OCI-LY7 (cell line): ENCODE data around the gene TTC38.

Experiments used
- EZH2phosphoT487 ChIP-seq: fragments of 200-600 bp; sonication (generic); IDR thresholded peaks from 2 replicates; pipeline ENCODE4 v1.6.1; 2018; ENCODE audit warnings: low read depth, borderline replicate concordance, mild to moderate bottlenecking, mixed run types, antibody characterized with exemption, low read length, moderate library complexity, mixed read lengths
- TF ChIP-seq, protein P1 (sequence below): fragments of 200-600 bp; sonication (generic); conservative IDR thresholded peaks from 2 replicates; pipeline ENCODE4 v1.5.1; 2014; ENCODE audit warnings: mild to moderate bottlenecking, antibody characterized with exemption, low read length, moderate library complexity, mixed read lengths

DNA sequence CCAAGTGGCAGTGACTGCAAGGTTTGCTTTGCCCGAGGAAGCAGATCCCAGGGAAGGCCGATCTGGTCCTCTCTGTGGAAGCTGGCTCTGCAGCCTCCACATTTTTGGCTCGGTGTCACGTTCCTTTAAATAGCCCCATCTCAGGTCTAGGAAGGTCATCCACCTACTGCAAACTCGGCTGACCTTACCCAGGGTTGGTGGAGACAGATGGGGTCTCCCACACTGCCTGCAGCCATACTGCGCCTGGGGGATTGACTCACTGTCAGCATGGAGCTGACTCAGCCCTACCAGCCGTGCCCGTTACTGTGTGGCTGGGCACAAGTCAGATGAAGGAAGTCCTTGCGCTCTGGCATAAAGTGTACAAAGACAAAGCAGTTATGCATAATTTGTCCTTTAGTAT, 34.6 kb upstream of the TTC38 start:
- TF ChIP-seq, protein P1, sequence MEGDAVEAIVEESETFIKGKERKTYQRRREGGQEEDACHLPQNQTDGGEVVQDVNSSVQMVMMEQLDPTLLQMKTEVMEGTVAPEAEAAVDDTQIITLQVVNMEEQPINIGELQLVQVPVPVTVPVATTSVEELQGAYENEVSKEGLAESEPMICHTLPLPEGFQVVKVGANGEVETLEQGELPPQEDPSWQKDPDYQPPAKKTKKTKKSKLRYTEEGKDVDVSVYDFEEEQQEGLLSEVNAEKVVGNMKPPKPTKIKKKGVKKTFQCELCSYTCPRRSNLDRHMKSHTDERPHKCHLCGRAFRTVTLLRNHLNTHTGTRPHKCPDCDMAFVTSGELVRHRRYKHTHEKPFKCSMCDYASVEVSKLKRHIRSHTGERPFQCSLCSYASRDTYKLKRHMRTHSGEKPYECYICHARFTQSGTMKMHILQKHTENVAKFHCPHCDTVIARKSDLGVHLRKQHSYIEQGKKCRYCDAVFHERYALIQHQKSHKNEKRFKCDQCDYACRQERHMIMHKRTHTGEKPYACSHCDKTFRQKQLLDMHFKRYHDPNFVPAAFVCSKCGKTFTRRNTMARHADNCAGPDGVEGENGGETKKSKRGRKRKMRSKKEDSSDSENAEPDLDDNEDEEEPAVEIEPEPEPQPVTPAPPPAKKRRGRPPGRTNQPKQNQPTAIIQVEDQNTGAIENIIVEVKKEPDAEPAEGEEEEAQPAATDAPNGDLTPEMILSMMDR, result no peak
- no peak for TF ChIP-seq EZH2phosphoT487
